Measurements from ENCODE around the gene PLCB3.

The PLCB3 gene

DNA sequence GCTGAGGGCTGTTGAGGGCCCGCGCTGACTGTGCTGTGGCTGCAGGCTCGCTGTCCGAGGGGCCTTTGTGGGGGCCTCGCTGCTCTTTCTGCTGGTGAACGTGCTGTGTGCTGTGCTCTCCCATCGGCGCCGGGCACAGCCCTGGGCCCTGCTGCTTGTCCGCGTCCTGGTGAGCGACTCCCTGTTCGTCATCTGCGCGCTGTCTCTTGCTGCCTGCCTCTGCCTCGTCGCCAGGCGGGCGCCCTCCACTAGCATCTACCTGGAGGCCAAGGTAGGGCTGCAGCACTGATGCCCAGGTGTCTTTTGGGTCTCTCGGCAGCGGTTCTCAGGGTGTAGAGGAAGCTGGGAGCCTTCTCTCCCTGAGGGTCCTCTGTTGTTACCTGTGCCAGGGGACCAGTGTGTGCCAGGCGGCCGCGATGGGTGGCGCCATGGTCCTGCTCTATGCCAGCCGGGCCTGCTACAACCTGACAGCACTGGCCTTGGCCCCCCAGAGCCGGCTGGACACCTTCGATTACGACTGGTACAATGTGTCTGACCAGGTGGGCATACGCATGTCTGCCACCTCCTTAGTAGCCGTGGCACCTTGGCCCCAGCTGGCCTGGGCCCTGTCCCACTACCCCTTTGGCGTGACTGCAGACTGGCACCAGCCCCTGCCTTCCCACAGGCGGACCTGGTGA, 36.5 kb downstream of the PLCB3 start:
- TF ChIP-seq, protein P1, sequence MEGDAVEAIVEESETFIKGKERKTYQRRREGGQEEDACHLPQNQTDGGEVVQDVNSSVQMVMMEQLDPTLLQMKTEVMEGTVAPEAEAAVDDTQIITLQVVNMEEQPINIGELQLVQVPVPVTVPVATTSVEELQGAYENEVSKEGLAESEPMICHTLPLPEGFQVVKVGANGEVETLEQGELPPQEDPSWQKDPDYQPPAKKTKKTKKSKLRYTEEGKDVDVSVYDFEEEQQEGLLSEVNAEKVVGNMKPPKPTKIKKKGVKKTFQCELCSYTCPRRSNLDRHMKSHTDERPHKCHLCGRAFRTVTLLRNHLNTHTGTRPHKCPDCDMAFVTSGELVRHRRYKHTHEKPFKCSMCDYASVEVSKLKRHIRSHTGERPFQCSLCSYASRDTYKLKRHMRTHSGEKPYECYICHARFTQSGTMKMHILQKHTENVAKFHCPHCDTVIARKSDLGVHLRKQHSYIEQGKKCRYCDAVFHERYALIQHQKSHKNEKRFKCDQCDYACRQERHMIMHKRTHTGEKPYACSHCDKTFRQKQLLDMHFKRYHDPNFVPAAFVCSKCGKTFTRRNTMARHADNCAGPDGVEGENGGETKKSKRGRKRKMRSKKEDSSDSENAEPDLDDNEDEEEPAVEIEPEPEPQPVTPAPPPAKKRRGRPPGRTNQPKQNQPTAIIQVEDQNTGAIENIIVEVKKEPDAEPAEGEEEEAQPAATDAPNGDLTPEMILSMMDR (IDR thresholded peaks at IDR 0.05; ENCODE audit: insufficient read depth, low read depth, low read length, missing control alignments) = no peak
- H3K4me3 ChIP-seq (ENCODE audit: low read depth, low read length) = no peak overlapping the region
- no peak for DNase-seq (ENCODE audit: low read depth)

GRCh38 chr11:64288353-64288750, 37.0 kb downstream of the PLCB3 start:
- H3K4me3 ChIP-seq (ENCODE audit: low read depth, low read length) = no peak overlapping the region
- no peak for DNase-seq (ENCODE audit: low read depth)
- TF ChIP-seq, protein P1 (IDR thresholded peaks at IDR 0.05; ENCODE audit: insufficient read depth, low read depth, low read length, missing control alignments) = no peak

DNA sequence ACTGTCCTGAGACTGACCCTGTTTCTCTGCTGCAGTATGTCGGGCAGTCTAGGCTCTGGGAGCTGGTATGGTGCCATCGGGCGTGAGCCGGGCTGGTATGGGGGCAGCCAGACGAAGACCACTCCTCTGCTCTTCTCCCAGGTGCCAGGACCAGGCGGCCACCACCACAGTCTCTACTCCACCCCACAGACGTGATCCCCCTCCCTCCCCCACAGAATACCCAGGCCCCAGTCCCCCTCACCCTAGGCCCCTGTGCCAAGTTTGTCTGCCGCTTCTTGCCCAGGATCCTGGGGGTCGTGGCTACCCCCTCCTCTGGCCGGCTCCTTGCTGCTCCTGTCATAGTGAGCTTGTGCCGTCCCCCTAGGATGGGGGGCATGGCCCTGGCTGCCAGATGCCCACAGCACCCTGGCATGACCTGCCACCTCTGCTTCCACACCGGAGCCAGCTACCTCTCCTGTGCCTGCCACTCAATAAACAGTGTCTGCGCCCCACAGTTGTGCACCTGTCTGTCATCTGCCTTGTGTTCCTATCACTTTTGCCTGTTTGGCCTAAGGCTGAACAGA, 37.8 kb downstream of the PLCB3 start:
- TF ChIP-seq, protein P1 (IDR thresholded peaks at IDR 0.05; ENCODE audit: insufficient read depth, low read depth, low read length, missing control alignments) = no peak
- no peak overlapping the region for H3K4me3 ChIP-seq (ENCODE audit: low read depth, low read length)
- DNase-seq (ENCODE audit: low read depth) = no peak

- no peak for DNase-seq (ENCODE audit: low read depth)
- TF ChIP-seq, protein P1 (IDR thresholded peaks at IDR 0.05; ENCODE audit: insufficient read depth, low read depth, low read length, missing control alignments) = no peak
- no peak overlapping the region for H3K4me3 ChIP-seq (ENCODE audit: low read depth, low read length)
These were observed 39.3 kb downstream of the PLCB3 start for GRCh38 chr11:64290352-64291261.

GRCh38 chr11:64291262-64291751, 40.0 kb downstream of the PLCB3 start, which contains the start of gene KCNK4:
KCNK4 (plus strand) TSS chr11:64291302; CDS start chr11:64293019, 1,717 bp downstream.
- no peak within 1 kb of the TSS for H3K4me3 ChIP-seq (ENCODE audit: low read depth, low read length)
- no peak for DNase-seq (ENCODE audit: low read depth)
- TF ChIP-seq, protein P1 (IDR thresholded peaks at IDR 0.05; ENCODE audit: insufficient read depth, low read depth, low read length, missing control alignments) = no peak

DNA sequence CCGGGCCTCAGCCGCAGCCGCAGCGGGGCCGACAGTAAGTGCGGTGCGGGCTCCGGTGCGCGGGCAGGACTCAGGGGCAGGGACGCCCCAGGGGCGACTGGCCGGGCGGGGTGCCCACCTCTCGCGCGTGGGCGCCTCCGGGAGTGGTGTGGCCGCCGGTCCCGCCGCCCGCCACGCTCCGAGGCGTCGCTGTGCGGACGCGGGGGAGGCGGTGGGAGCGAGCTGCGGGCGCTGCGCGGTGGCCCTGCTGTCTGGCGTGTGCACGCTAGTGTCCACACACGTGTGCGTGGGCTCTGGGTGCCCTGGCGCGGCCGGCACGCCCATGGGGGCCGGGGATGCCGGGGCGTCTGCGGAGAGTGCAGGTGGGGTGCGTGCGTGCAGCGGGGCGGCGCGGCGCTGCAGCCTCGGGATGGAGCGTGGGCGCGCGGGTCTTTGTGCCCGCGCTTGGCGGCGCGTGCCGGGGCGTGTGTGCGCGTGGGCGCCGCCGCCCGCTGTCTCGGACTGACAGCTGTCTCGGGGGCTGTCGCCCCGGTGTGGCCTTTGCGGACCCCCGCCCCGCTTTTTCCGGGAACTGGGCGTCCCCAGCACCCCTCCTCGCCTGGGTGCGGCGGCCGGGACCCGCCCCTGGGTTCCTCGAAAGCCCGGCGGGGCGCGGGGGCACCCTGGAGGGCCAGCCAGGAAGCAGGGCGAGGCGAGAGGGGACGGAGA, 40.6 kb downstream of the PLCB3 start:
- TF ChIP-seq, protein P1 (IDR thresholded peaks at IDR 0.05; ENCODE audit: insufficient read depth, low read depth, low read length, missing control alignments) = no peak
- H3K4me3 ChIP-seq (ENCODE audit: low read depth, low read length) = no peak overlapping the region
- DNase-seq (ENCODE audit: low read depth) = no peak
